GM18909 (cell line): Measurements from ENCODE around the gene ABHD5.
"Not testable (repeated sequence)": the region's sequence is repeated elsewhere in the genome, so short reads cannot be mapped to it uniquely, and the experiment has no call there.

Experiments used
- ATAC-seq: cut with Tn5 transposase; IDR thresholded peaks from one replicate; pipeline ENCODE4 v1.9.1; 2021; ENCODE audit warnings: mild to moderate bottlenecking; ENCODE audit not compliant: unreplicated experiment, poor library complexity

The ABHD5 gene

DNA sequence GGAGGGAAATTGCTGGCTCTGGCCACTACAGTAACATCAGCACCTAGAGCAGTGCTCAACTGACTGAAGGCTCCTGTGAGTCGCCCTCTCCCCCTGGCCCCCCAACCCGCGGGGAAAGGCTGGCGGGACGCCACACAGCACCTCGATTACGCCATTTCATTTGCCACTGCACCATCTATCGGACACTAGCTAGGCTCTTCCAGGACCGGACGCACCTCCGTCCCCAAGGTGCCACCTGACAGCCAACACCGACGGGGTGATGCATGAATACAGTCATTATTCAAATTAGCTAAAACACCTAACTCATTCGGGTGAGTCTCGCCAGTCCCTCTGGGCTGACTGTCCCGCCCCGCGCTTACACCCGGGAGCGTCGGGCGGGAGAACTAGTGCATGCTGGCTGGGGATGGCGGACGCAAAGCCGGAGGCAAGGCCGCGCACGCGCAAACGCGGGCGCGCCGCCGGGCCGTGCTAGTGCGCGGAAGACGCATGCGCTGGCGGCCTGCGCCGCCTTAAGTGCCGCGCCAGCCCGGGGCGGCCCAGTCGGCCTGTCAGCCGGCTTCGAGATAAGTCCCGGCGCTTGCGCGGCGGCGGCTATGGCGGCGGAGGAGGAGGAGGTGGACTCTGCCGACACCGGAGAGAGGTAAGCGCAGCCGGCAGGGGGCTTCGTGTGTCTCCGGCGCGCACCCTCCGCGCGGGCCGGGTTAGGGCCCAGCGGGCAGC is at the start of gene ABHD5:
TSS of gene ABHD5 (plus strand) at position 539 of the 720 bp plus-strand sequence. CDS start at position 594, 55 bp downstream.
- peak; percentile 87 for ATAC-seq

DNA sequence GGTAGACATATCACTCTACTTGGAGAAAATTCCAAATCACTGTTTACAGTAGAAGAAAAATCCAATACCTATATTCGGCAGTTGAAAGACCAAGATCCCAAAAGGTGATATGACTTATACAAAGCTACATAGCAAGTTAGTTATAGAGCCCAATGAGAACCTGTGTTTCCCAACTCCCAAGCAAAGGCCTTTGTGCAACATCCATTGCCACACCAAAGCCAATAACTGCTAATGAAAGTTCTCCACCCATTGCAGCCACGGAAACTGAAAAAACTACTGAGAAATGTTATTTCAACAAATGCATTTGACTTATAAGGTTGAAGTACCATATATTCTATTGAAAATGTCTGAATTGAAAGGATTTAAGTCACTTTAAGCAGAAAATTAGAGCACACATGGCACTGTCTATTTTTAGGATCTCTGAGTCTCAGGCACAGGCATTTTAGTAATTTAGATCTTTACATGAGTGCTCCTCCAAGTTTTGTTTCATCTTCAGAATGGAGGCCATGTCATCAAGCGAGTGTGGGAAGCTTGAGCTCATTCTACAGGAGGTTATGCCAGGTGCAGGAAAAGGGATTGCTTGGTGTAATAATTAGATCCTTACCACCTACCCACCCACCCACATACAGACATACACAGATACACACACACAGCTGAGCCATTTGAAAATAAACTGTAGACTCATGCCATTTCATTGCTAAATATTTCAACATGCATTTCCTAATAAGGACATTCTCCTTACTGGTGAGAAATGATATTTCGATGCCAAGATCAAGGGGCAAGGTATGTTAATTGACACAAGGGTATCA is 49.2 kb upstream of the ABHD5 start:
- ATAC-seq: no peak

DNA sequence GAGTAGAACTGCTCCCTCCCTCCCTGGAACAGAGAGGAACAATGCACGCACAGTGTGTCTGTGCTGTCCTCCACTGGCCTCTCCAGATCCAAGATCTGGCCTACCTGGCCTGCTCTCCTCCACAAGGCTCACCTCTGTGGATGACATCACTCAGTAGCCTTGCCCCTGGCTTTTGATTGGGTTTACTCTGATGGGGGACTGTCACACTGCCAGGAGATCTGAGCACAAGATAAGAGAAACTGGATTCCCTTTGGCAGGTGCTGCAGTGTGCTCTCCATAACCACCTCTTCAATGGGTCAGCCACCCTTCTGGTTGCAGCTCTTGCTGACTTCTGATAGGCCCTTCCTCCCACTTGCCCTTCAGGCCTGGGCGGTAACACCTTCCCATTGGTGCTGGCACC is 46.3 kb upstream of the ABHD5 start:
- no peak for ATAC-seq

DNA sequence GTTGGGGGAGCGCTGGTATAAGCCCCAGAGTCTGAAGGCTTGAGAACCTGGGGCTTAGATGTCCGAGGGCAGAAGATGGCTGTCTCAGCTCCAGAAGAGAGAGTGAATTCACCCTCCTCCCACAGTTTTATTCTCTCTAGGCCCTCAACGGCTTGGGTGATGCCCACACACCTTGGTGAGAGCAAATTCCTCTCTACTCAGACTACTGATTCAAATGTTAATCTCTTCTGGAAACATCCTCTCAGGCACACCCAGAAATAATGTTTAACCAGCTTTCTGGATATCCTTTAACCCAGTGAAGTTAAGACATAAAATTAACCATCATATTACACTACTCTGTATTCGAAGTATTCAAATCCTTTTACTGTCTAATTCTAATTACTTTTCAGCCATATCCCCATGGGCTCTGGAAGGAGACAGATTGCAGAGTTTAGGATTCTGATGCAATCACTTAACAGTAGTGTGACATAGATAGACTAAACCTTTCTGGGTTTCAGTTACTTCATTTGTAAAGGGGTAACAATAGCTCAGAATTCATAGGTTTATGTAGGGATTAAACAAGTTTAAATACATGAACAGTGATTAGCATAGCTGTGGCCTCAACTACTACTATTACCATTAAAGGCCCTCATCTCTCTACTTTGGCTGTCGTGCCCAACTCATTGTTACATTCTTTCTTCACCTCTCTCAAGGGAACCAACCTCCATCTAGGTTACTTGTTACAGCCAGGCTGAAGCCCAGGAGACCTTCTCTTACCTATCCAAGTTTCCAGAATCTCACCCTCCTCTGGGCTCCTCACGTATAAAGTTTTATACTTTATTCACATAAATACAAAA is 43.2 kb upstream of the ABHD5 start:
- no peak for ATAC-seq

DNA sequence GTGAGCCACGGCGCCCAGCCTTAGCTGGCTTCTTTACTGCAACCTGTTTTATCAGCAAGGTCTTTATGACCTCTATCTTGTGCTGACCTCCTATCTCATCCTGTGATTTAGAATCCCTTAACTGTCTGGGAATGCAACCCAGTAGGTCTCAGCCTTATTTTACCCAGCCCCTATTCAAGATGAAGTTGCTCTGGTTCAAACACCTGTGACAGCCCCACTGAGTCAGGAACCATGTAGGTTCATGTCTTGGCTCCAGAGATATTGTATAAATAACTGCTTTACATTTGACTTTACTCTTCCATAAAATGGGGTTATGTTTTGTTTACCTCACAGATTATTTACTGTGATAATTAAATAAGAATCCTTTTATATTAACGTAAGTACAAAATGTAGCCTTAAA is 41.8 kb upstream of the ABHD5 start:
- no peak for ATAC-seq

DNA sequence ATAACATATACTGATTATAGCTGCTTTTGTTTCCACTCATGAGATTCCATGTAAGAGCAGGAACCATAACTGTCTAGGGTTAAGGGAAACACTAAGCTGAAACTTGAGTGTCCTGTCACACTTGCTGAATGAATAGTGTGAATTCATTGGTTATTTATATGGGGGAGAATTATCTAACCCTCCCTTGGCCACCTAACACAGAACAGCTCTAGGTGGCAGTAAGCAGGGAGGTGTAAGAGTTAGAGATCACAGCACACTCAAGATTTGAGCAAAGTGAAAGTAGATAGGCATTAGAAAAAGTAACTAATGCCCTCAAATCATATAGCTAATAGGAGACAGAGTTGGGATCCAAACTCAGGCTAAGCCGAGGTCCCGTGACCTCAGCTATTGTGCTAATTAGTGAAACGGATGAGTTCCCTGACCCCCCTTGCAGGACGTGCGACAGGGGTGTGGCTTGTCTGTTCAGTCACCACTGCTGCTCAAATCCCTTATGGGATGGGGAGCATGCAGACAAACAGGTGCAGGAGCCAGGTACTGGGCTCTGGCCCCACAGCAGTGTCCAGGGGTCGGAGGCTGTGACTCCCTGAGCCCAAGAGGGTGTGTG is 41.3 kb upstream of the ABHD5 start:
- no peak for ATAC-seq

DNA sequence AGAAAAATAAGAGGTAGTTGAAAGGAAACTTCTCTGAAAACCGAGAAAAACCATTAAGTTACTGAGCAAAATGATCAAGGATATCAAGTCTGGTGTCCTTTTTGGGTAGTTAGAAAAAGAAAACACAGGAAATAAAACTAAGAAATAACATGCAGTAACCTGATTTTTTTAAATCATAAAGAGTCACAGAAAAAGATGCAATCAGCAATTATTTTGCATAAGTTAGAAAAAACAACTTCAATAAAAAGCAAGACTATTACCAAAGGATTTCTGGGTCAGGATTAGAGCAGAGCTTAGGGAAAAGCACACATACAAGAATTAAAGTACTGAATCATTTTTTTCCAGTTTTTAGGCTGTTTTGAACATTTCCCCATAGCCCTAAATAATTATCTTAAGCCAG is 40.4 kb upstream of the ABHD5 start:
- no peak for ATAC-seq

DNA sequence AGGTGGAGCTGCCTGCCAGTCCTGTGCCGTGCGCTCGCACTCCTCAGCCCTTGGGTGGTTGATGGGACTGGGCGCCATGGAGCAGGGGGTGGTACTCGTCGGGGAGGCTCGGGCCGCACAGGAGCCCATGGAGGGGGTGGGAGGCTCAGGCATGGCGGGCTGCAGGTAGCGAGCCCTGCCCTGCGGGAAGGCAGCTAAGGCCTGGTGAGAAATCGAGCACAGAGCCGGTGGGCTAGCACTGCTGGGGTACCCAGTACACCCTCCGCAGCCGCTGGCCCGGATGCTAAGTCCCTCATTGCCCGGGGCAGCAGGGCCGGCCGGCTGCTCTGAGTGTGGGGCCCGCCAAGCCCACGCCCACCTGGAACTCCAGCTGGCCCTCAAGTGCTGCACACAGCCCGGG is 34.3 kb upstream of the ABHD5 start:
- not testable (repeated sequence) for ATAC-seq

DNA sequence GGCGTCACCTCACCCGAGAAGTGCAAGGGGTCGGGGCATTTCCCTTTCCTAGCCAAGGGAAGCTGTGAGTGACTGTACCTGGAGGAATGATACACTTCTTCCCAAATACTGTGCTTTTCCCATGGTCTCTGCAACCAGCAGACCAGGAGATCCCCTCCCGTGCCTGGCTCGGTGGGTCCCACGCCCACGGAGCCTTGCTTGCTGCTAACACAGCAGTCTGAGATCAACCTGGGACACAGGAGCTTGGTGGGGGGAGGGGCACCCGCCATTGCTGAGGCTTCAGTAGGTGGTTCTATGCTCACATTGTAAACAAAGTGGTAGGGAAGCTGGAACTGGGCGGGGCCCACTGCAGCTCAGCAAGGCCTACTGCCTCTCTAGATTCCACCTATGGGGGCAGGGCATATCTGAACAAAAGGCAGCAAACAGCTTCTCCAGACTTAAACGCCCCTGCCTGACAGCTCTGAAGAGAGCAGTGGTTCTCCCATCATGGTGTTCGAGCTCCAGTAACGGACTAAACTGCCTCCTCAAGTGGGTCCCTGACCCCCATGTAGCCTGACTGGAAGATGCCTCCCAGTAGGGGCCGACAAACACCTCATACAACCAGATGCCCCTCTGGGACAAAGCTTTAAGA is 31.4 kb upstream of the ABHD5 start:
- no peak for ATAC-seq

DNA sequence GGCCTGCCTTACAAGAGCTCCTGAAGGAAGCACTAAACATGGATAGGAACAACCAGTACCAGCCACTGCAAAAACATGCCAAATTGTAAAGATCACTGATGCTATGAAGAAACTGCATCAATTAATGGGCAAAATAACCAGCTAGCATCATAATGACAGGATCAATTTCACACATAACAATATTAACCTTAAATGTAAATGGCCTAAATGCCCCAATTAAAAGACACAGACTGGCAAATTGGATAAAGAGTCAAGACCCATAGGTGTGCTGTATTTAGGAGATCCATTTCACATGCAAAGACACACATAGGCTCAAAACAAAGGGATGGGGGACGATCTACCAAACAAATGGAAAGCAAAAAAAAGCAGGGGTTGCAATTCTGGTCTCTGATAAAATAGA is 29.4 kb upstream of the ABHD5 start:
- ATAC-seq: not testable (repeated sequence)

DNA sequence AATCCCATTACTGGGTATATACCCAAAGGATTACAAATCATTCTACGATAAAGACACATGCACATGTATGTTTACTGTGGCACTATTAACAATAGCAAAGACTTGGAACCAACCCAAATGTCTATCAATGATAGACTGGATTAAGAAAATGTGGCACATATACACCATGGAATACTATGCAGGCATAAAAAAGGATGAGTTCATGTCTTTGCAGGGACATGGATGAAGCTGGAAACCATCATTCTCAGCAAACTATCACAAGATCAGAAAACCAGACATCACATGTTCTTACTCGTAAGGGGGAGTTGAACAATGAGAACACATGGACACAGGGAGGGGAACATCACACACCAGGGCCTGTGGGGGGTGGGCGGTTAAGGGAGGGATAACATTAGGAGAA is 25.7 kb upstream of the ABHD5 start:
- not testable (repeated sequence) for ATAC-seq

DNA sequence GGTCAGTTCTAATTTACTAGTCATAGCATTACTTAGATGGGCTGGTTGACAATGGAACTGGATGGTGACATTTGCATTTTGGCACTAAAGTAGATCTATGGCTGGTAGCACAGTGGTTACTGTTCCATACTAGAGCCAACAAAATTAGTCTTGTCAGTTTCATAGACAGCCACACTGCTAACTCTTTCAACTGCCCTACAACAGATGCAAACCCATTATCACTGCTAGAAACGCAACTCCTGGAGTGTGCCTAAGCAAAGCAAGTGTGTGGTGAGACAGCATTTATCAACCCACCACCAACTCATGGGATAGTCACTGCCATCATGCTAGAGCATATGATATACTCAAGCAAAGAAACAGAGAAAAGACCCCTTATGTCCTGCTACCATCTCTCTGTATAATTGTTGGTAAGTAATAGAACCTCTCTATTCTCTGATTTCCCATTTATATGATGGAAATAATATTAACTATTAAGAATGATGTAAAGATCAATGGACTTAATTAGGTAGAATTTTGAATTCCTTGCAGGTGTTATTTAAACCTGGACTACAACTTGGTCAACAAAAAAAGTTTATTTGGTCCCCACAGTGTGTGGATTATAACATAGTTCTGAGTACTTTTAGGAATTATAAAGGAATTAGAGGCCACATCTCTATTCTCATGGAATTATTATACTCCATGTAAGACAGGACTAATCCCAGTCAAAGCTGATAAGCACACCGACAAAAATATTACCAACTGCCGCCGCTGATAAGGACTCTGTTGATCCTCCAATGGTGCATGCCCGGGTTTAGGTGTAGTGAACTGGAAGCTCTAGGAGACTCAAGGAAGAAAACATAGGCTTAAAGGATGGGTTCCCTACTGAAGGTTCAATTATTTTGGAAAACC is 19.9 kb upstream of the ABHD5 start:
- no peak for ATAC-seq

DNA sequence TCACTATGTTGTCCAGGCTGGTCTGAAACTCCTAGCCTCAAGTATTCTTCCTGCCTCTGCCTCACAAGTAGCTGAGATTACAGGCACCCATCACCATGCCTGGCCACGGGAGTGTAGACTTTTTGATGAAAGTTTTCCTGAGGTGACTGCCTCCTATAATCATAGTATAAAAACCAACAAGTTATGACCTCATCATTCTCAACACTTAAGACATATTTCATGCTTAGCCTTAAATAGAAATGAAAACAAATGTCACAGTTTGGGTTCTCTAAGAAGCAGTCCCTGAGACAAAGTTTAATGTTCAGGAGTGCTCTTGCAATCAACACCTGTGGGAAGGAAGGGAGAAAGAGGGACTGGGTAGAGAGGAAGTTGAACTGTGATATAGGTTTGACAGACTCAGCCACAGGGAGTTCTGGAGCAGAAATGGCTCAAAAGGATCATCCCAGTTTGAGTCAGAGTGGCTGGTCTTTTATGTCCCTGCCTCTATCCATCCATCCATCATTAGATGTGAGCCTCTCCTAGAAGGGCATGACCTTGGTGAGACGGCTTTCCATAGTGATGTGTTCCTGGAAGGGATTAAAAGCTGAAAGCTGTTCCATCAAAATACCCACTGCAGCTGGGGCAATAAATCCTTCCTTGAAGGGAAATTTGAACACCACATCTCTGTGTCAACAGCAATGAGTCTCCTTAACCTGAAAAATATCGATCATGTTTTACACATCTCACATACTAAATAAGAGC is 16.2 kb upstream of the ABHD5 start:
- ATAC-seq: no peak

DNA sequence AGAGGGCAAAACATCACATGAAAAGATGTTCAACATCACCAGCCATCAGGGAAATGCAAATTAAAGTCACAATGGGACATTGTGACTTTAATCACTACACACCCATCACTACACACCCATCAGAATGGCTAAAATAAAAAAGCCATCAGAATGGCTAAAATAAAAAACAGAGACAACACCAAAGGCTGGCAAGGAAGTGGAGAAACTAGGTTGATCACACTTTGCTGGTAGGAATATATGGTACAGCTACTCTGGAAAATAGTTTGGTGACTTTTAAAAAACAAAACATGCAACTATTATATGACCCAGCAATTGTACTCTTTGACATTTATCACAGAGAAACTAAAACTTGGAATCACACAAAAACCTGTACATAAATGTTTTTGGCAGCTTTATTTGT is 15.1 kb upstream of the ABHD5 start:
- no peak for ATAC-seq

DNA sequence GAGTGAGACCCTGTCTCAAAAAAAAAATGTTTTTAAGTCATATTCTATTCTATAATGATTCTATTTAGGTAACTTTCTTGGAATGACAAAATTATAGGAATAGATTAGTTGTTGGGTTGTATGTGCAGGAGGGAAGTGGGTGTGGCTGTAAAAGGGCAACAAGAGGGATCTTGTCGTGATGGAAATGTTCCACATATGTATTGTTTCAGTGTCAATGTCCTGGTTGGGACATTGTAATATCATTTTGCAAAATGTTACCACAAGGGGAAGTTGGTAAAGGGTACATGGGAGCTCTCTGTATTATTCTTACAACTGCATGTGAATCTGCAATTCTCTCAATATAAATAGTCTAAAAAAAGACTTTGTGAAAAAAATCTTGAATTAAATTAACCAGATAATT is 14.3 kb upstream of the ABHD5 start:
- ATAC-seq: no peak

DNA sequence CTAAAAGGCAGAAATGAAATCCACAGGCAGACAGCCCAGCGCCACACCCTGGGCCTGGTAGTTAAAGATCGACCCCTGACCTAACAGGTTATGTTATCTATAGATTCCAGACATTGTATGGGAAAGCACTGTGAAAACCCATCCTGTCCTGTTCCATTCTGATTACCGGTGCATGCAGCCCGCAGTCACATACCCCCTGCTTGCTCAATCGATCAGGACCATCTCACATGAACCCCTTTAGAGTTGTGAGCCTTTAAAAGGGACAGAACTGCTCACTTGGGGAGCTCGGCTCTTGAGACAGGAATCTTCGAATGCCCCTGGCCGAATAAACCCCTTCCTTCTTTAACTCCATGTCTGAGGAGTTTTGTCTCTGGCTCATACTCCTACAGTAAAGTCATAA is 12.4 kb upstream of the ABHD5 start:
- not testable (repeated sequence) for ATAC-seq

DNA sequence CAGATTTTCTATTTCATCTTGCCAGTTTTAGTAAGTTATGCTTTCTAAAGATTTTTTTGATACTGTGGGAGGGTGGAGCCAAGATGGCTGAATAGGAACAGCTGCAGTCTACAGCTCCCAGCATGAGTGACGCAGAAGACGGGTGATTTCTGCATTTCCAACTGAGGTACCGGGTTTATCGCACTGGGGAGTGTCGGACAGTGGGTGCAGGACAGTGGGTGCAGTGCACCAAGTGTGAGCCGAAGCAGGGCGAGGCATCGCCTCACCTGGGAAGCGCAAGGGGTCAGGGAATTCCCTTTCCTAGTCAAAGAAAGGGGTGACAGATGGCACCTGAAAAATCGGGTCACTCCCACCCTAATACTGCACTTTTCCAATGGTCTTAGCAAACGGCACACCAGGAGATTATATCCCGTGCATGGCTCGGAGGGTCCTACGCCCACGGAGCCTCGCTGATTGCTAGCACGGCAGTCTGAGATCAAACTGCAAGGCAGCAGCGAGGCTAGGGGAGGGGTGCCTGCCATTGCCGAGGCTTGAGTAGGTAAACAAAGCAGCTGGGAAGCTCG is 11.8 kb upstream of the ABHD5 start:
- ATAC-seq: not testable (repeated sequence)

DNA sequence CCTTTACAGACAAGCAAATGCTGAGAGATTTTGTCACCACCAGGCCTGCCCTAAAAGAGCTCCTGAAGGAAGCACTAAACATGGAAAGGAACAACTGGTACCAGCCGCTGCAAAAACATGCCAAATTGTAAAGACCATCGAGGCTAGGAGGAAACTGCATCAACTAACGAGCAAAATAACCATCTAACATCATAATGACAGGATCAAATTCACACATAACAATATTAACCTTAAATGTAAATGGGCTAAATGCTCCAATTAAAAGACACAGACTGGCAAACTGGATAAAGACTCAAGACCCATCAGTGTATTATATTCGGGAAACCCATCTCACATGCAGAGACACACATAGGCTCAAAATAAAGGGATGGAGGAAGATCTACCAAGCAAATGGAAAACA is 9.9 kb upstream of the ABHD5 start:
- not testable (repeated sequence) for ATAC-seq
